Panc1 (cell line): Measurements from ENCODE around the gene TCP11L2. TPM values are rescaled to one million over a fixed set of nuclear protein-coding genes. Genes with fewer than 3 reads are reported as not detected.

Experiments
- ATAC-seq: fragments of 200-7000 bp; cut with Tn5 transposase; 2 replicates; pipeline ENCODE4 v1.9.1; 2020; ENCODE audit warnings: mild to moderate bottlenecking, moderate library complexity
- BruUV-seq: library from RNA; stranded (reverse); fragments of 400-500 nt; replicated peaks from 2 replicates; lab custom pipeline; 2021; lab: Mats Ljungman, UMichigan
- CTCF ChIA-PET: fragments of 300-600 bp; sonication (Branson Sonifier 250); formaldehyde crosslinking; loops from one replicate; lab custom pipeline; 2022; ENCODE audit warnings: antibody characterized with exemption; lab: Charles Lee
- POLR2A ChIA-PET: fragments of 300-600 bp; sonication (Branson Sonifier 250); formaldehyde crosslinking; loops from one replicate; lab custom pipeline; 2022; ENCODE audit warnings: antibody characterized with exemption; lab: Charles Lee
- DNase-seq: peaks from one replicate; pipeline ENCODE4 v3.0.0-alpha.2; 2010; ENCODE audit warnings: low read depth, low spot score
- H3K27ac ChIP-seq: 2 replicates; pipeline ENCODE4 v1.5.1; 2011; ENCODE audit warnings: mild to moderate bottlenecking, low read length, inconsistent platforms
- H3K27me3 ChIP-seq: fragments of 200-500 bp; sonication (Bioruptor generic); 2 replicates; pipeline ENCODE4 v1.6.0; 2014; ENCODE audit warnings: low read length, inconsistent platforms; ENCODE audit not compliant: control insufficient read depth, insufficient read depth
- H3K36me3 ChIP-seq: fragments of 200-500 bp; sonication (Bioruptor generic); 2 replicates; pipeline ENCODE4 v1.5.1; 2014; ENCODE audit warnings: inconsistent platforms, mild to moderate bottlenecking, low read length, moderate library complexity; ENCODE audit not compliant: control insufficient read depth, insufficient read depth
- H3K4me1 ChIP-seq: 2 replicates; pipeline ENCODE4 v1.5.1; 2011; ENCODE audit warnings: inconsistent platforms, mild to moderate bottlenecking, low read length, moderate library complexity; ENCODE audit not compliant: control insufficient read depth, insufficient read depth
- H3K4me3 ChIP-seq, 2 experiments: 2 replicates each; pipeline ENCODE4 v1.5.1; 2011 to 2012; ENCODE audit warnings: low read depth in 2 of 2, low read length in 2 of 2, mild to moderate bottlenecking in 2 of 2, inconsistent platforms in 1 of 2, moderate library complexity in 1 of 2
- H3K9me3 ChIP-seq: fragments of 200-500 bp; sonication (Bioruptor generic); 2 replicates; pipeline ENCODE4 v1.5.1; 2014; ENCODE audit warnings: low read depth, mild to moderate bottlenecking, inconsistent platforms, low read length, moderate library complexity; ENCODE audit not compliant: control insufficient read depth, insufficient read depth
- POLR2AphosphoS5 ChIP-seq: IDR thresholded peaks from 2 replicates; pipeline ENCODE4 v1.6.1; 2012; ENCODE audit warnings: mild to moderate bottlenecking, low read depth, low read length, moderate library complexity
- SIN3A ChIP-seq: IDR thresholded peaks from 2 replicates; pipeline ENCODE4 v1.6.1; 2012; ENCODE audit warnings: low read depth, mild to moderate bottlenecking, low read length, moderate library complexity, borderline replicate concordance; ENCODE audit not compliant: insufficient read depth
- TCF7L2 ChIP-seq: IDR thresholded peaks from 2 replicates; pipeline ENCODE4 v1.6.1; 2011; ENCODE audit warnings: mild to moderate bottlenecking, low read depth, low read length, inconsistent platforms
- in situ Hi-C: cut with HindIII; loops from 2 replicates; pipeline ENCODE4 v1.10.0; 2016; ENCODE audit warnings: low sequenced_read_pairs, low pct_unique_long_range_greater_than_20kb
- intact Hi-C: fragments of 100-400 bp; cut with micrococcal nuclease; formaldehyde crosslinking; loops from one replicate; pipeline ENCODE4 v1.10.0; 2022; ENCODE audit not compliant: unreplicated experiment
- total RNA-seq: library from RNA; stranded (reverse); gene quantifications from one replicate; pipeline ENCODE4 v1.2.1, GENCODE V29; 2021; ENCODE audit not compliant: unreplicated experiment
- TF ChIP-seq, protein P1 (sequence below): fragments of 450-650 bp; IDR thresholded peaks from 2 replicates; pipeline ENCODE4 v1.5.1; 2017; ENCODE audit warnings: mild to moderate bottlenecking
- TF ChIP-seq, protein P2 (sequence below), 2 experiments: IDR thresholded peaks; 2 replicates each; pipeline ENCODE4 v1.6.1; 2011 to 2012; ENCODE audit warnings: low read depth in 2 of 2, control low read depth in 1 of 2, low read length in 1 of 2, mild to moderate bottlenecking in 1 of 2, moderate library complexity in 1 of 2; ENCODE audit not compliant: insufficient read depth in 1 of 2

TCP11L2 gene
- total RNA-seq, 1 experiment from 2014 or later, result 3.5 TPM

DNA sequence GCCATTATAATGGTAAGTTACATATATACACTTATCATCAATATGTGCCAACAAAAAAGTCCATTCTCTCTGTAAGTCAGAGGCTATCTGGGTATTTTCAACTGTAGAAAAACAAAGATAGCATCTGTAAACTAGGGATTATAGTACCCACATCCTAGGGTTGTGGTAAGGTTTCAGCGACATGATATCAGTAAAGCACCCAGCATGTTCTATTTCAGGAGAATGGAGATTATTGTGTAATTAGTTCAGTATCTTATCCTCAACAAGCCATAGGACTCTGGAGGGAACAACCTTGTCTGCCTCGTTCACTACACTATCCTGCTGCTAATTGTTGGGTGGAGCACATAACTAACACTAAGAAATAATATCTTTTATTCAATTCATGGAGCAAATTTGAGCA, 35.0 kb upstream of the TCP11L2 start:
- intact Hi-C loops, result no loop called here
- in situ Hi-C loops, result no loop called here
- Histone ChIP-seq H3K4me3 (no peak overlapping the region), H3K36me3 (no peaks in the 10 kb centered on the region), H3K27me3 (no peaks in the 10 kb centered on the region), H3K27ac (no peak overlapping the region), H3K9me3 (no peaks in the 10 kb centered on the region), H3K4me1 (no peaks in the 10 kb centered on the region)
- TF ChIP-seq, protein P1, sequence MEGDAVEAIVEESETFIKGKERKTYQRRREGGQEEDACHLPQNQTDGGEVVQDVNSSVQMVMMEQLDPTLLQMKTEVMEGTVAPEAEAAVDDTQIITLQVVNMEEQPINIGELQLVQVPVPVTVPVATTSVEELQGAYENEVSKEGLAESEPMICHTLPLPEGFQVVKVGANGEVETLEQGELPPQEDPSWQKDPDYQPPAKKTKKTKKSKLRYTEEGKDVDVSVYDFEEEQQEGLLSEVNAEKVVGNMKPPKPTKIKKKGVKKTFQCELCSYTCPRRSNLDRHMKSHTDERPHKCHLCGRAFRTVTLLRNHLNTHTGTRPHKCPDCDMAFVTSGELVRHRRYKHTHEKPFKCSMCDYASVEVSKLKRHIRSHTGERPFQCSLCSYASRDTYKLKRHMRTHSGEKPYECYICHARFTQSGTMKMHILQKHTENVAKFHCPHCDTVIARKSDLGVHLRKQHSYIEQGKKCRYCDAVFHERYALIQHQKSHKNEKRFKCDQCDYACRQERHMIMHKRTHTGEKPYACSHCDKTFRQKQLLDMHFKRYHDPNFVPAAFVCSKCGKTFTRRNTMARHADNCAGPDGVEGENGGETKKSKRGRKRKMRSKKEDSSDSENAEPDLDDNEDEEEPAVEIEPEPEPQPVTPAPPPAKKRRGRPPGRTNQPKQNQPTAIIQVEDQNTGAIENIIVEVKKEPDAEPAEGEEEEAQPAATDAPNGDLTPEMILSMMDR, result no peak
- TF ChIP-seq POLR2AphosphoS5 (no peak), SIN3A (no peak), TCF7L2 (no peak)
- TF ChIP-seq, protein P2, sequence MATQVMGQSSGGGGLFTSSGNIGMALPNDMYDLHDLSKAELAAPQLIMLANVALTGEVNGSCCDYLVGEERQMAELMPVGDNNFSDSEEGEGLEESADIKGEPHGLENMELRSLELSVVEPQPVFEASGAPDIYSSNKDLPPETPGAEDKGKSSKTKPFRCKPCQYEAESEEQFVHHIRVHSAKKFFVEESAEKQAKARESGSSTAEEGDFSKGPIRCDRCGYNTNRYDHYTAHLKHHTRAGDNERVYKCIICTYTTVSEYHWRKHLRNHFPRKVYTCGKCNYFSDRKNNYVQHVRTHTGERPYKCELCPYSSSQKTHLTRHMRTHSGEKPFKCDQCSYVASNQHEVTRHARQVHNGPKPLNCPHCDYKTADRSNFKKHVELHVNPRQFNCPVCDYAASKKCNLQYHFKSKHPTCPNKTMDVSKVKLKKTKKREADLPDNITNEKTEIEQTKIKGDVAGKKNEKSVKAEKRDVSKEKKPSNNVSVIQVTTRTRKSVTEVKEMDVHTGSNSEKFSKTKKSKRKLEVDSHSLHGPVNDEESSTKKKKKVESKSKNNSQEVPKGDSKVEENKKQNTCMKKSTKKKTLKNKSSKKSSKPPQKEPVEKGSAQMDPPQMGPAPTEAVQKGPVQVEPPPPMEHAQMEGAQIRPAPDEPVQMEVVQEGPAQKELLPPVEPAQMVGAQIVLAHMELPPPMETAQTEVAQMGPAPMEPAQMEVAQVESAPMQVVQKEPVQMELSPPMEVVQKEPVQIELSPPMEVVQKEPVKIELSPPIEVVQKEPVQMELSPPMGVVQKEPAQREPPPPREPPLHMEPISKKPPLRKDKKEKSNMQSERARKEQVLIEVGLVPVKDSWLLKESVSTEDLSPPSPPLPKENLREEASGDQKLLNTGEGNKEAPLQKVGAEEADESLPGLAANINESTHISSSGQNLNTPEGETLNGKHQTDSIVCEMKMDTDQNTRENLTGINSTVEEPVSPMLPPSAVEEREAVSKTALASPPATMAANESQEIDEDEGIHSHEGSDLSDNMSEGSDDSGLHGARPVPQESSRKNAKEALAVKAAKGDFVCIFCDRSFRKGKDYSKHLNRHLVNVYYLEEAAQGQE (IDR thresholded peaks at IDR 0.05; ENCODE audit: insufficient read depth in 1 of 2, low read depth in 2 of 2, low read length in 1 of 2), result no peak
- ATAC-seq (no peak), DNase-seq (no peak)
- BruUV-seq, result no TSS peak
- ChIA-PET POLR2A (no interaction called here), CTCF (no interaction called here)

DNA sequence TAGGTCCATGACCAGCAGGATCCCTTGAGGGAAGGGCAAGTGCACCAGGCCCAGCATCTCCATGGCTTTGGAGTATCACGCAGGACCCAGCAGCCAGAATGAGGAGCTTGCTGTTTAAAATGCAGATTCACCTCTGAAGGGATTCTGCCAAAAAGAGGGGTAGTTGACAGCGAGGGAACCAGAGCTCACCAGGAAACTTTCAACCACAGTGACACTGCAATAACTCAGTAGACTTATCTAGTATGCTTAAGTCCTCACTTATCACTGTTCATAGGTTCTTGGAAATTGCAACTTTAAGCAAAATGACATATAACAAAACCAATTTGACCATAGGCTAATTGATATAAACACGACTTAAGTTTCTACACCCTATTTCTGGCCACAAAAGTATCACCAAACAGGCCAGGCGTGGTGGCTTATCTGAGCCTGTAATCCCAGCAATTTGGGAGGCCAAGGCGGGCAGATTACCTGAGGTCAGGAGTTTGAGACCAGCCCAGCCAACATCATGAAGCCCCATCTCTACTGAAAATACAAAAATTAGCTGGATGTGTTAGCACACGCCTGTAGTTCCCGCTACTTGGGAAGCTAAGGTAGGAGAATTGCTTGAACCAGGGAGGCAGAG, 33.3 kb upstream of the TCP11L2 start:
- DNase-seq (no peak), ATAC-seq (no peak)
- Histone ChIP-seq H3K9me3 (no peaks in the 10 kb centered on the region), H3K4me1 (no peaks in the 10 kb centered on the region), H3K27me3 (no peaks in the 10 kb centered on the region), H3K36me3 (no peaks in the 10 kb centered on the region), H3K4me3 (no peak overlapping the region), H3K27ac (no peak overlapping the region)
- ChIA-PET POLR2A (no interaction called here), CTCF (no interaction called here)
- TF ChIP-seq POLR2AphosphoS5 (no peak), SIN3A (no peak), TCF7L2 (no peak)
- TF ChIP-seq, protein P2 (IDR thresholded peaks at IDR 0.05; ENCODE audit: insufficient read depth in 1 of 2, low read depth in 2 of 2, low read length in 1 of 2), result no peak
- TF ChIP-seq, protein P1, result no peak
- in situ Hi-C loops (no loop called here), intact Hi-C loops (no loop called here)
- no TSS peak for BruUV-seq
